Activated CD4-positive, alpha-beta T cell treated with anti-CD3 and anti-CD28 coated beads, Interleukin-2, Interleukin-4, amounts not matched to agents 100 ng/mL and 50 ng/mL, durations not matched to agents 16 hours and 8 hours (primary cell): ENCODE measurements around the gene ADAMTSL2.
A peak's percentile ranks its signal among the peaks of the same experiment; 100 is the strongest.

Source experiments
- DNase-seq: peaks from one replicate; pipeline ENCODE4 v3.0.0-alpha.2; 2020; ENCODE audit warnings: low spot score

ADAMTSL2 gene

DNA sequence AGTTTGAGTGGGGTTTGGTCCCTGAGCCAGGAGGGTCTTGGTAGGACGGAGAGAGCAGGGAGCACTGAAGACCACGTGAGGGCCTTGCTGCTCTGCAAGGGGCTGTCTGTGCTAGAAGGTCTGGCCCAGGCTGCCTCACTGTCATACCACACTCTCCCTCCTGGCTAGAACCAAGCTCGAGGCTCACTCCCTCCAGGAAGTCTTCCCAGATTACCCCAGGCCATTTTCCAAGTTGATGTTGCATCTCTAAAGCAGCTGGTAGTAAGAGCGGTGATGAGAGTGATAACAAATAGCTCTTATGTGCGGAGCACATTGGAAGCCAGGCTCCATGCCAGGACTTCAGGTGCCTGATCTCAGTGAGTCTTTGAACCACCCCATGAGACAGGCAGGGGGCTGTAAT is 16.3 kb upstream of the ADAMTSL2 start:
- no peak for DNase-seq

DNA sequence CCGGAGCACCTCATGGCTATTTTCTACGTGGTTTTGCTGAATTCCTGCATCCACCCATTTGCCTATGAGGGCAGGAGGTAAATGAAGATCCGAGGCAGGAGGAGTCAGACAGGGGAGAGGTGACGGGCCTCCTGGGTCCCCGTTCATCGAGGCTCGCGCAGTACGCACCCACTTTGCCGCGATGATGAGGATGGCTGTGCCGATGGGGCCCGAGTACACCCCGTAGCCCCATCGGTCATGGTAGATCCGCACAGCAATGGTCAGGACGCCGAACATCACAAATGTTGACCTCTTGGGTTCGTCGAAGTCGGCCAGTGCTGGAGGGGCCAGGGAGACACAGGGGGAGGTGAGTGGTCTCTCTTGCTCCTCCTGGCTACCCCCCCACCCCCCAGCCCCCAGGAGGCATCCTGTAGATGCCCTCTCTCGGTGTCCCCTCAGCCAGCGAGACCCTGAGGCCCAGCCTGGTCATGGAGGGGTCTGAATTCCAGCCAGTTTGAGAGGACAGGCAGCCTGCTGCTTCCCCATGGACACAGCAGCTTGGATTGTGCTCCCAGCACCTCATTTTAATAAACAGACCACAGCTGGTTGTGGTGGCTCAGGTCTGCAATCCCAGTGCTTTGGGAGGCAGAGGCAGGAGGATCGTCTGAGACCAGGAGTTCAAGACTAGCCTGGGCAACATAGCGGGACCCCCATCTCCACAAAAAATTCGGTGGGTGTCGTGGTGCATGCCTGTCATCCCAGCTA is 15.6 kb upstream of the ADAMTSL2 start:
- DNase-seq: no peak

DNA sequence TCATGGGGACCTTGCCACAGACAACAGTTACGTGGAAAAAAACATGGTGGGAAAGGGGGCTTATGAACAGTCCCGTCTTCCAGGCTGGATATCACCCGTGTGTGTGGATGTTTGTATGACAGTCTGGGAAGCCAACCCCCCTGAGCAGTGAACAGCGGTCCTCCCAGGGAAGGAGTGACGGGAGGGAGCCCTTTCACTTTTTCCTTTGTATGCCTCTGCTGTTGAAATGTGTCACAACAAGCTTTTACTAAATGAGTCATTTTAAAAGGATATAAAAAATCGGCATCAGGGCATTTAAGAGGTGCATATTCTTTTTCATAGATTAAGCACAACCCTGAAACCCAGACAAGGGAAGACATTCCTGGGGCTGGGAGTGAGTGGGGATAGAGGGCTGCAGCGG is 14.8 kb upstream of the ADAMTSL2 start:
- DNase-seq: no peak

DNA sequence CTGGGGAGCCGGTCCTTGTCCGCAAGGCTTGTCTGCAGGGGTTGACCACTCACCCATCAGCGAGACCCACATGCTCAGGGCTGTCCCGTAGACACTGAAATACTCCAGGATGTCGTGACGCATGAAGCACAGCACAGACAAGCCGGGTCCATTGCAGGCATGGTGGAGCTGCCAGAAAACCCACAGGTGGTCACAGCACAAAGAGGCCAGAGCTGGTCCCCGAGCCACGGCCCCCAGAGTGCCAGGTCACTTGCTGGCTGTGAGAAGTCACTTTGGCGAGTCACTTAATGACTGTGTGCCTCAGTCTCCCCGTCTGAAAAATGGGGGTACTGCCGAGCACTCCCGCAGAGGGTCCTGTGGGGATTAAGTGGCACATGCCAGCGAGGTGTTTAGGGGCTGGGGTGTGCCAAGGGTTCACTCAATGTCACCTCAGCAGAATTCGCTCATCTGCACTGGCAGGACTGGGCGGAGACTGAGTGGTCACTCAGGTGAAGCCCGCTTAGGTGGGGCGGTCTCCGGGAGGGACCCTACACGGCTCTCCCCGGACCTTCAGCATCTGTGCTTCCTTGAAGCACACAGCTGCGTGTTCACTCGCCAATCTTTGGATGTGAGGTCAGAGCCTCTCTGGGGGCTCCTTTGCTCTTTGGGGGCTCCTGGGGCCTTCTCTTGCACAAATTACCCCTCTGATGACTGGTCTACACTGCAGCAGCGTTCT is 14.2 kb upstream of the ADAMTSL2 start:
- no peak for DNase-seq

DNA sequence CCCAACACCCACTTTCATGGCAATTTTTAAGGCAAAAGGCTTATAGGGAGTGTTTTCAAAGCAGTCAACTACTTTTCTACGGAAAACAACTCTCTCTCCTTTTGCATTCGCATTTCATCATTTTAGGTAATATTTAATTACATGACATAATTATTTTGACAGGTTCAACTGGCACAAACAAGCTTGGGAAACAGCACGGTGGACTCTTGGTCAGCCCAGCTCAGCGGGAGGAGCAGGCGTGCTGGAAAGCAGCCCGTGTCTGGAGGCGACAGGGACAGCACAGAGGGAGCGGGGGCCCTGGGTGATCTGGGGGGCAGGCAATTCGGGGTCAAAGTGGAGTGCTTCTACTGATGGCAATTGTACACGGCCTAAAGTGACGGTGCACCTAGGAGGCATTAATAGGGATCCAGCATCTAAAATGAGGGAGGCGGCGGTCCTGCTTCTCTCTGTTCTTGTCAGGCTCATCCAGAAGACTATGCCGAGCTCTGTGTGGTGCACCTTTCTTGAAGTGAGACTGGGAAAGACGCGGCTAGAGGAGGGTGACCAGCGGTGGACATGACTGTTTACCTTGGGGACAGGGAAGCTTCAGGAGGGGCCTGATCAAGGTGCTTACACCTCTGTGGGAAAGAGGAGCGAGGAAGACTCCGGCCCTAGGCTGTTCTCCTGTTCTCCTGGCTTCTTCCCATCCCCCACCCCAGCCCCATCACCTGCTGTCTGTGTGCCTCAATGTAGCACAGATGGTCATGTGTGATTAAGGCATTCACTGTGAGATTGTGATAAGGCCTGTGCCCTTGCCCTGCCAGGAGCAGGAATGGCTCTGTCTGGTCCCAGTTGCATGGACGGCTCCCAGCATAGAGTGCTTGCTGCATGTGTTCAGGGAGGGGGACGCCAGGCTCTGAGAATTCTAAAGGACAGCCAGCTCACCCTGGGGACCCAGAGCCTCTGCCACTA is 13.1 kb upstream of the ADAMTSL2 start:
- no peak for DNase-seq

DNA sequence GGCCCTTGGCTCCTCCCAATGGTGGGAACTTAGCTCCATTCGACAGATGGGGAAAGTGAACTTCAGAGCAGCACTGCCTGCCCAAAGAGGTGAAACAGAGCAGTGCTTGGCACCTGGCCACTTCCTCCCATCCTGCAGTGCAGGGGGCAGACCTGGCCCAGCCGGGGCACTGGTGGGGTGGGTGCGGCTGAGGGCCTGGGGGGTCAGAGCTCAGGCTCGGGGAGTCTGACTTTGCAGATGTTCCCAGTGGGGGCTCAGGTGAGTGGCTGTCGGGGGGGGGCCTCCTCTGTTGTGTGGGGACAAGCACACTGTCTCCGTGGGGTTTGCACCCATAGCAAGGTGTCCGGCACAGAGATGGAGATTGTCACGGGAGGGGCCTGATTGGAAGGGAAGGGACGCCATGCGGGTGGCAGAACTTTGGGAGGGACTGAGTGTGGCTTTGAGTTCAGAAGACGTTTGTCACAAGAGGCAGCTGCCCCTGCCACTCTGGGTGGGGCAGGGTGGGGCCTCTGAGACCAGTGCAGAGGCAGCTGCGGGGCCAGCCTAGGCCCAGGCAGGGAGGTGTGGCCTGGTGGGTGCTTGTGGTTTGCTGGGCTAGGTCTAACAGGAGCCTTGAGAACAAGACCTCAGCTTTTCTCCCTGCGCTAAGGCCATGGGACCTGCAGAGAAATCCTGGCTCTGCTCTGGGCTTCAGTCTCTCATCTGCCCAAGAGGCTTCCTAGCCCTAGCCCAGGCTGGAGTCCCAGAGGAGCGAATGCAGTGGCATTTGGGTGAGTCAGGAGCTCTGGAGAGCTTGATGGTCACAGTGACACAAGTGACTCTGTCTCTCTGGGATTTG is 12.2 kb upstream of the ADAMTSL2 start:
- no peak for DNase-seq

DNA sequence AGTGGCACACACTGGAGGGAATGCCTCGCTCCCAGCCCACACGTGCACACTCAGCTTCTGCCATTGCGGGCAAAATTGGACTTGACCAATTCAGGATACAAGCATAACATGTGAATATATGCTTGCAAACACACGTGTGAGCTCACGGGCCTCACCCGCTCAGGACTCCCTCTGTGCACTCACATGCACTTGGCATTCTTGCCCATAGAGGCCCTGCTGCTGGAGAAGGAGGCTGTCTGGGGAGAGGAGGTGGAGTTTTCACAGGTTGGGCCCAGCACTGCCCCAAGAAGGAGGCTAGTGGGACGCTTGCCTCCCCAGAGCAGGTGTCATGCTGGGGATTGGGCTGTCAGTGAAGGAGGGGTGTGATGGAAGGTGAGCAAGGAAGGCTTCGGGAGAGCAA is 11.4 kb upstream of the ADAMTSL2 start:
- DNase-seq: no peak

DNA sequence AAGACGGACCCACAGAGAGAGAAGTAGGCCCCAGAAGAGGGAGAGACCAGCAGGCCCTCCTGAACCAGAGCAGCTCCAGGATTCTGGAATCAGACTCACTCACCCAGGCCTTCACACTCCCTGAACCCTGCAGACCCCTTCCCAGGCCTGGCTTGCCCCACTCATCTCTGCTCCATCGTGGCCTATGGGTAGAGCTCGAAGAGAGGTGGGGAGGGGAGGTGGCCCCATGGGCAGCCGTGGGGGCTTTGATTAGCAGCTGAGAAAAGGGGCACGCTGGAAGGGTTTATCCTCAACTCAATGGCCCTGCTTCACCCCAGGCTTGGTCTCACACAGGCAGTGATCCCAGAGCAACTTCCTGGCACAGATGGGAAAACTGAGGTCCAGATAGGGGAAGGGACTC is 10.4 kb upstream of the ADAMTSL2 start:
- no peak for DNase-seq

DNA sequence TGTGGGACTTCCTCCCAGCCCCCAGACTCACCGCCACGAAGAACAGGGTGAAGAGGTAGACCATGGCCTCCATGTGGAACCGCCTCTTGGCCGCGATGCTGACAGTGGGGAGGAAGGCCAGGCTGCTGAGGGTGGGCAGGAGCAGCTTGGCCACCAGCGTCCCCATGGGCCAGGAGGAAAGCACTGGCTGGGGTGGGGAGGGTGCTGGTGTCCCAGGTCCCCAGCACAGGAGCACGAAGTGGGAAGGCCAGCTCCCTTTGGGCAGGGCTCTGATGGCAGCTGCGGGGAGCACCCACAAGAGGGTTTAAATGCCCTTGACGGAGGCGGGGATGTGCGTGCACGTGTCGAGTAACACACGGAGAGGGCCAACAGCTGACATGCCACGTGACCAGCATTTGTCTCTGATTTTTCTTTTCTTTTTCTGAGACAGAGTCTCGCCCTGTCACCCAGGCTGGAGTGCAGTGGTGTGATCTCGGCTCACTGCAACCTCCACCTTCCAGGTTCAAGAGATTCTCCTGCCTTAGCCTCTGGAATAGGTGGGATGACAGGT is 9.8 kb upstream of the ADAMTSL2 start, which contains the start of gene MYMK:
TSS of gene MYMK (minus strand) at position 281 of the 550 bp plus-strand sequence. CDS start at position 166, 115 bp downstream.
- DNase-seq: no peak

DNA sequence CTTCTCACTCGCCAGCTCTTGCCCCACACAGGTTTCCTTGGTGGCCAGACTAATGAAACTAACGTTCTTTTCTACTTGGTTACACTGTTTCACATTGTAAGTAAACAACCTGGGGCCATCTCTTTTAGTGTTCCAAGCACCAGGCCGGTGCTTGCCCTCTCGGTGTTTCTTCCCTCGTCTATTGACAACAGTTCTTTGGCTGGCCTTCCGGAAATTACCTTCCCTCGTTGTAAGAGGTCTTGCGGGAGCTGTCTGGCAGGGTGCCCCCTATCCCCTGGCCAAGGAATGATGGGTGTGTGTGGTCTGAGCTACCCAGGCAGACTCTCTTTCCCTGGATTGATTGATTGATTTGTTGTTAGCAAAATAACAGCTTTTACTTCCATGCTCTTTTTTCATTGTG is 8.8 kb upstream of the ADAMTSL2 start:
- no peak for DNase-seq

DNA sequence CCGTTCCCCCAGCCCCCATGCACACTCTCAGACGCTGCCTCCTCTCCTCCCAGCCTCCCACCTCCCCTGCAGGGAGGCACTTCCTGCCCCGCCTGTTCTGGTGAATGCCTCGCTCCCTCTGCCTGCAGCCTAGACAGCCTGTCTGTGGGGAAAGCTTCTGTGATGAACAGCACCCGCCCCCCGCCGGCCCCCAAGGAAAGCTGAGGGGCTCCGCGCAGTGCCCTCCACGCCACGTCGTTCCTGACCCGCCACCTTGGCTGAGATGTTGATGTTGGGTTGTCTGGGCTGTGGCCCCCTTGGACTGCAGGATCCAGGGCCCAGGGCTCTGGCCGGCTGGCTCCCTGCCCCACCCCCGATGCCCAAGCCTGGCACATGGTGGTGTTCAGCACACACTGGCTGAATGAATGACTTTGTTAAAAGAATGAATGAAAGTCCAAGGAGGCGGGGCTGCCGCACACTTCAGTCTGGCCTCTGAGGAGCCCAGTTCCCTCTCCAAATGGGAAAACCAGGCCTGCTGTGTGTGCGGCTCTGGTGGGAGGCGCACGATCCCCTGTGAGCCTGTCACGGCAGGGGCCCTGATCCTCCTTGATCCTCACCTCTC is 7.7 kb upstream of the ADAMTSL2 start:
- DNase-seq: no peak

DNA sequence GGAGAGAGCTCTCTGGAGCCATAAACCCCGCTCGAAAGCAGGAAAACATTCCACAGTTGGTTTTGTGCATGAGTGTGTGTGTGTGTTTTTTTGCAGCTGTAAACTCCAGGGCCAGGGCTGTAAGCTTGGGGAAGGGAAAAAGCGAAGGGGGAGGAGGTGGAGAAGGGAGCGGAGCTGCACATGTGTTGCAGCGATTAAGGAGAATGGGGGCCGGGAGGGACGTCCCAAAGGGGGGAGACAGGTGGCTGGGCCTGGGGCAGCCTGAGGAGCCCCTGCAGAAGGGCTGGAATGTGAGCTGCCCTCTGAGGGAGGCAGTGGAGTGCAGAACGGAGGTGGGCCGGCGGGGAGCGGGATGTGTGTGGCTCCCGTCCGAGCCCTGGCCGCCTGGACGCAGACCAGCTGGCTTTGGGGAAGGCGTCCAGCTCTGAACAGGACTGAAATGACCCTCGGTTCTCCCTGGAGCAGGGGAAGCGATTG is 7.0 kb upstream of the ADAMTSL2 start:
- DNase-seq: no peak

DNA sequence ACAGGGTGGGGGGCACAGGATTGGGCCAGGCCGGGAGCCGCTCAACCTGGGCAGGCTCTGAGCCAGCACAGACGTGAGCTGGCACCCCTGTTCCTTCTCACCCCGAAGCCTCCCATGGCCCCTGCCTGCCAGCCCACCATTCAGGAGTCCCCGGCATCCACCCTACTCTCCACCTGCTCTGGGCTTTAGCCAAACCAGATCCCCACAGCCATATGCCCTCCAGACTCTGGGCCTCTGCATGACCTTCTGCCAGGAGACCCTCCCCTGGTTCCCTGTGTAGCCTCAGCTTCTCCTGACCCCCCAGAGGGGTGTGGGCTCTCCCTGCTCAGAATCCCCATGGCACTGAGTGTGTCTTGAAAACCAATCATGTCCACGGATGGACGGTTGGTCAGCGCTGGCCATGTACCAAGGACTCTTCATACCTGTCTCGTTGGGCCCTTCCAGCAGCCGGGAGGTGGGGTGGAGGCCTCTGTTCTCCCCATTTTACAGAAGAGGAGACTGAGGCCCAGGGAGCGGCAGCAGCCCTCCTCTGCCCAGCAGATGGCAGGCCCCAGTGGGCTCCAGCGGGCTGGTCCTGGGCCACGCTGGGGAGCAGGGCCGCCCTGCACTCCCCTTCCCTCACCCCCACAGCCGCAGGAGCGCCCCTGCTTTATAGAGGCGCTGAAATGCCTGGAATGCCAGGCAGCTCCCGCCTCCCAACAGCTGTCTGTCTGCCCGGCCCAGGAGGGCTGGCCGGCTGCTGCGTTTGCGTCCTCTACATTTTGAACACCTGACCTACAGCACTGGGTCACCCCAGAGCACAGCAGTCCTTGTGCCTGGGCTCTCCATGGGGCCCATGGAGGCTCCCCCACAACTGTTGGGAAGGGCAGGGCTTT is 6.3 kb upstream of the ADAMTSL2 start:
- DNase-seq: no peak

DNA sequence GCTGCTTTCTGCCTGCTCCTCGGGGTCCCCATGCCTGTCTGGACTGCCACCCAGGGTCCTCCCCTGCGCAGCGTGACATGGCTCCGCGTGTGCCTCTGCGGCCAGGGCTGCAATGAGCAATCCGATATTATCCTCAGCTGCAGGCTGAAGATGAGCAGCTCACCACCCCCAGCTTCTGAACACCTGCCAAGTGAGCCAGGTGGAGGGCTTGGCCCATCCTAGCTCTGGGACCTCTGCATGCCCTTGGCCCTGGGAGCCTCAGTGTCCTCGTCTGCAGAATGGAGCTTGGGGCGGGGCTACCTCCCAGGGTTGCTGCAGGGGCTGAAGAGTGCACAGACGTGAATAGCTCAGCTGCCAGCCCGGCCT is 5.6 kb upstream of the ADAMTSL2 start:
- DNase-seq: no peak

DNA sequence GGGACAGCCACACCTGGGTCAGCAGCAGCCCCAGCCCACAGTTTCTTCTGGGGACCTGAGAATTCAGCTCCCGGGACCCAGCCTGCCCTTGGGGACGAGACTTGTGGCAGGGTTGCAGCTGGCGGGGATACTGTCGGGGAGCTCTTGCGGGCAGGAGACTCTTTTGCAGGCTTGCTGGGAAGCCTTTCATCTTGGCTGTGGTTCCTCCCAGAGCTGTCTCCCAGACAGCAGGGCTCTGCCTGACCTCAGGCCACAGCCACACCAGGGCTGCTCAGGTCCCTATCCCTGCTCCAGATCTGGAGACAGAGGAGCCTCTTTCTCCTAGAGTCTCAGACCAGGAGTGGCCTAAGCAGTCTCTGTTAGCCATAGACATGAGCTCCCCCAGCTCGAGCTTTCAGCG is 5.0 kb upstream of the ADAMTSL2 start:
- no peak for DNase-seq

DNA sequence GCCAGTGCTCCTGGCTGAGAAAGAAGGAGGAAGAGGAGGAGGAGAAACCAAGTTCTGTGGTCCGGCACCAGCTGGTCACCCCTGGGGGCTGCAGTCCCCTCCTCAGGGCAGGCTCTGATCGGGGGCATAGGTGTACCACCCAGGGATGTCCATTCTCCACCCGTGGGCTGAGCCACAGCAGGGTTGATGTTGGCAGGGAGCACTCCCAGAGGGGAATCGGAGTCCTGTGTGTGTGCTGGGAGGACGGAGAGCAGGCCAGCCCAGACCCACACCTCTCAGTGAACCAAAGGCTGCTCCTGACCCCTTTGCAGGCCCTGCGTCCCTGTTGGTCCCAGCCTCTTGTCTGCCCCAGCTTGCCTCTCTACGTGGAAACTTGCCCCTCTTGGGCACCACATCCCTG is 4.6 kb upstream of the ADAMTSL2 start:
- DNase-seq: no peak

DNA sequence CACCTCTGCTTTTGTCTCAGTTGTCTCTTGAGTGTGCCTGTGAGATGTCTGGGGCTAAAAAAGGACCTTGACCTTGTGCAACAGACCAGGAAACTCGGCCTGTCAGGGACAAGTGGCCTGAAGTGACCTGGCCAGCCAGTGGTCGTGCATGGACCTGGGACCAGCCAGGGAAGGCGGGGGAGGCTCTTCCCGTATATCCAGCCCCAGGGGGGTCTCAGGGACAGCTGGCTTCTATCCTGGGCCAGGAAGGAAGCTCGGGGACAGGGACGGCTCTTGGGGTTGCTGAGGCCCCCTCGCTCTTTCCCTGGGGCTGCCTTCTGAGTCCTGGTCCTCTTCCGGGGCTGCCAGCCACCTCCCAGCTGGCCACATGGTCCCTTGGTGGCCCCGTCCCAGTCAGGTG is 3.2 kb upstream of the ADAMTSL2 start:
- DNase-seq: no peak

DNA sequence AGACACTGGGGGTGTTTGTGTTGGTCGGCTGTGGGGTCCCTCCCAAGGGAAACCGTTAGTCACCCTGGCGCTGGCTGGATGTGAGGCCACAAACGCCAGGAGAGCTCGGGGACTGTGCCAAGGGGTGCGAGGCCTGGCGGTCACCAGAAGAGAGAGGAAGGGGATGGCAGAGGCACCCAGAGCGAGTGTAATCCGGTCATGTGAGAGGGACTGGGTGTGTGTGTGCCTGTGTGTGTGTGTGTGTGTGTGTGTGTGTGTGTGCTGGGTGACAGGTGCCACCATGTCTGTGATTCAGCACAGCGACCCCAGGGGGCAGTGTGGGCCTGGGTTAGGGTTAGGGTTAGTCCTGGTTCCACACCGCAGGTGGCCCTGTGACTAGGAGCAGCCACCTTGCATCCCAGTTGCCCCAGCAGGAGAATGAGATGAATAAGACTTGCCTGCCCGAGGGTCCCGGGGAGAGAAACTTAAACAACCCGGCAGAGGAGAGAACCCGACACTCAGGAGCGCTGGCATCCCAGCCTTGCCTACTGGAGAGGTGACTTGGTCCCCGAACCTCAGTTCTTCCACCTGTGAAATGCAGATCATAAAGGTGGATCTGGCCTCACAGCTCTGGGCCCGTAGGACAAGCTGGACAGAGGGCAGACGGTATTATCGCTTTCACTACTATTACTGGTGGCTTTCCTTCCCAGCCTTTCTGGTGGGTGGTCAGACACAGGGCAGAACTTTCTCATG is 1.4 kb upstream of the ADAMTSL2 start:
- DNase-seq: peak; percentile 67

DNA sequence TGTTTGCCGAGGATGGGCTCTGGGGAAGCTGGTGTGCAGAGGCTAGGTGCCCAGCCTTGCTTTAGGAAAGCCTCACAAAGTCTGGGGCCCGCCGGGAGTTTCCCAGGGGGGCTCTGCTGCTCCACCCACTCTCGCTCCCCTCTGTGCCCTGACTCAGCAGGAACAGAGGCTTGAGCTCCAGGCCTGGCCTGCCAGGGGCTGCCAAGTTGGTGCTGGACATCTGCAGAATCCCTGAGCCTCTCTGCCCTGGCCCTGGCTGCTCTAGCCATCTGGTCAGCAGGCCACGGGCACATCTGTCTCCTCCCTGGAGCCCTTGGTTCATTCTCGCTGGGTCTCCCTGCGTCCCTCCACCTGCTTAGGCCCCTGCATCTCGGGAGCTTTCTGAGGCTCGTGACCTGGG is 647 bp upstream of the ADAMTSL2 start:
- DNase-seq: no peak
